Hepatocyte (in vitro differentiated cells): ENCODE data around the gene IKZF5. TPM values are rescaled to one million over a fixed set of nuclear protein-coding genes. Genes with fewer than 3 reads are reported as not detected.

ENCODE experiments used
- DNase-seq: peaks from one replicate; pipeline ENCODE4 v3.0.0-alpha.2; 2016; ENCODE audit warnings: low spot score
- H2AFZ ChIP-seq: fragments of 200-600 bp; sonication (generic); 2 replicates; pipeline ENCODE4 v1.6.0; 2016; ENCODE audit warnings: antibody characterized with exemption, mild to moderate bottlenecking
- H3K27ac ChIP-seq: fragments of 200-600 bp; sonication (generic); 2 replicates; pipeline ENCODE4 v1.5.1; 2016; ENCODE audit warnings: mild to moderate bottlenecking
- H3K27me3 ChIP-seq: fragments of 200-600 bp; sonication (generic); 2 replicates; pipeline ENCODE4 v1.6.1; 2016
- H3K36me3 ChIP-seq: fragments of 200-600 bp; sonication (generic); replicated peaks from 2 replicates; pipeline ENCODE4 v1.5.1; 2016; ENCODE audit warnings: low read depth; ENCODE audit not compliant: insufficient read depth
- H3K4me1 ChIP-seq: fragments of 200-600 bp; sonication (generic); 2 replicates; pipeline ENCODE4 v1.5.1; 2016; ENCODE audit warnings: mild to moderate bottlenecking, moderate library complexity; ENCODE audit not compliant: insufficient read depth
- H3K4me2 ChIP-seq: fragments of 200-600 bp; sonication (generic); 2 replicates; pipeline ENCODE4 v1.6.0; 2016
- H3K4me3 ChIP-seq: fragments of 200-600 bp; sonication (generic); 2 replicates; pipeline ENCODE4 v1.5.1; 2016; ENCODE audit warnings: mild to moderate bottlenecking
- H3K79me2 ChIP-seq: fragments of 200-600 bp; sonication (generic); 2 replicates; pipeline ENCODE4 v1.6.0; 2017; ENCODE audit warnings: mild to moderate bottlenecking
- H3K9me2 ChIP-seq: fragments of 200-600 bp; sonication (generic); replicated peaks from 2 replicates; pipeline ENCODE4 v1.6.0; 2017; ENCODE audit warnings: mild to moderate bottlenecking; ENCODE audit not compliant: insufficient read depth
- H3K9me3 ChIP-seq: fragments of 200-600 bp; sonication (generic); 2 replicates; pipeline ENCODE4 v1.5.1; 2016; ENCODE audit warnings: low read depth, mild to moderate bottlenecking
- H4K20me1 ChIP-seq: fragments of 200-600 bp; sonication (generic); 2 replicates; pipeline ENCODE4 v1.6.0; 2016; ENCODE audit warnings: mild to moderate bottlenecking; ENCODE audit not compliant: insufficient read depth, poor library complexity, severe bottlenecking
- CTCF ChIP-seq: fragments of 200-600 bp; sonication (generic); IDR thresholded peaks from 2 replicates; pipeline ENCODE4 v1.5.1; 2016; ENCODE audit warnings: antibody characterized with exemption, mild to moderate bottlenecking; ENCODE audit not compliant: poor library complexity
- EZH2 ChIP-seq: fragments of 200-600 bp; sonication (generic); IDR thresholded peaks from 2 replicates; pipeline ENCODE4 v1.6.1; 2016; ENCODE audit warnings: antibody characterized with exemption, mild to moderate bottlenecking, borderline replicate concordance
- EZH2phosphoT487 ChIP-seq: fragments of 200-600 bp; sonication (generic); IDR thresholded peaks from one replicate; pipeline ENCODE4 v1.6.1; 2018; ENCODE audit warnings: antibody characterized with exemption, mild to moderate bottlenecking, low read depth, moderate library complexity; ENCODE audit not compliant: unreplicated experiment, severe bottlenecking
- WGBS: methylation state at CpG from one replicate; pipeline ENCODE4 v1.1.6; 2016; ENCODE audit warnings: low lambda C conversion rate; ENCODE audit errors: missing lambda C conversion rate; 5-methylcytosine and 5-hydroxymethylcytosine counted together
- polyA plus RNA-seq: library from polyadenylated mRNA; unstranded; fragments of >200 nt; fragmentation: Nextera tagmentation; extraction: Ambion mirVana; gene quantifications from 2 replicates; pipeline ENCODE4 v1.2.1, GENCODE V29; 2016
- total RNA-seq: library from RNA; depleted of rRNA; stranded (reverse); fragments of >200 nt; gene quantifications from 2 replicates; pipeline ENCODE4 v1.2.3, GENCODE V29; 2014

Gene IKZF5
- total and polyA plus RNA-seq, 2 experiments from 2014 or later: 7.2 to 8.5 TPM

DNA sequence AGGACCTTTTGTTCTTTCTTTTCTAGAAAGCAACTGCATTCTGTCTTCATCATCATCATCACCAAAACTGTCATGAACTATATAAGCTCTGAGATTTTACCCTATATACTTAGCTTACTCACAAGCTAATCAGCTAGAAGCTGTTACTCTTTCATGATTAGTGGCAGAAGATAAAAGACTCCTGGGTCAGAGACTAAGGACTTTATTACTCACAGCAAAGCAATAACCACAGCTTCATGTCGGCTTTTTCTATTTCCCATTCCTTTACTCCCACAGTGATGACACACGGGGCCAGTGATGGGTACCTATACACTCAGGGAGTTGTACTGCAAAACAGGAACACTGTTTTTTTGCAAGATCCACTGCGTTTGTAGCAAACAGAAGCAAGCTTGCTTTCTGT lies 46.2 kb downstream of the IKZF5 start:
- H3K36me3 ChIP-seq: no peaks in the 10 kb centered on the region
- no peak overlapping the region for H3K4me2 ChIP-seq
- H3K27me3 ChIP-seq: no peaks in the 10 kb centered on the region
- no peaks in the 10 kb centered on the region for H3K9me2 ChIP-seq
- no peaks in the 10 kb centered on the region for H3K79me2 ChIP-seq
- WGBS: 76% methylated on average over 3 of the region's 3 CpGs
- H4K20me1 ChIP-seq: no peaks in the 10 kb centered on the region
- H3K4me3 ChIP-seq: no peak overlapping the region
- H3K9me3 ChIP-seq: no peaks in the 10 kb centered on the region
- no peak overlapping the region for H3K27ac ChIP-seq
- H2AFZ ChIP-seq: no peak overlapping the region
- H3K4me1 ChIP-seq: no peaks in the 10 kb centered on the region
- TF ChIP-seq EZH2phosphoT487: no peak
- no peak for TF ChIP-seq EZH2
- TF ChIP-seq CTCF: no peak
- DNase-seq: no peak

- Histone ChIP-seq H2AFZ (no peak overlapping the region), H3K9me2 (no peaks in the 10 kb centered on the region), H3K4me2 (no peak overlapping the region), H3K4me1 (peaks cover 14% of the 10 kb centered on the region), H3K9me3 (no peaks in the 10 kb centered on the region), H3K79me2 (peaks cover 9% of the 10 kb centered on the region), H4K20me1 (no peaks in the 10 kb centered on the region), H3K27me3 (no peaks in the 10 kb centered on the region), H3K4me3 (no peak overlapping the region), H3K36me3 (no peaks in the 10 kb centered on the region), H3K27ac (no peak overlapping the region)
- TF ChIP-seq EZH2 (no peak), EZH2phosphoT487 (no peak), CTCF (no peak)
- DNase-seq: no peak
- WGBS: 79% methylated on average over 5 of the region's 5 CpGs
Observed at GRCh38 chr10:122957474-122957873, 51.1 kb downstream of the IKZF5 start.

DNA sequence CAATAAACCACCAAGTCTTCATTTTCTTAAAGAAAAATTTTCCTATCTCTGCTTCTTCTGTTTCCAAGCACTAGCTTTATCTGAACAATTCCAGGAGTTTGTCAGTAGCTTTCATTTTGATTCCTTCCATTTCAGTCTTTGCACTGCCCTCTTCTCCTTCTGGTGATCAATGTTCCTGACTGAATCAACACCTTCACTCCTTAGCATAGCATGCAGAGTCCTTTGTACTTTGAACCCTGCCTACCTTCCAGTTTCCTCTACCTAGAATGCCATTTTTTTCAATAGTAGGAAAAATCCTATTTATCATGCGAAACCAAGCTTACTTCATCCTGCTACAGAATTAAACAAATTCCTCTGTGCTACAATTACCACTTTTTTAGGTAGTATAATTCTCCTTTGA lies 52.7 kb downstream of the IKZF5 start:
- H3K27ac ChIP-seq: peak overlapping the region; percentile 38
- H3K4me3 ChIP-seq: no peak overlapping the region
- DNase-seq: peak; percentile 22

More for the DNA sequence above, 52.7 kb downstream of the IKZF5 start:
- Histone ChIP-seq H3K36me3 (no peaks in the 10 kb centered on the region), H2AFZ (no peak overlapping the region), H3K9me2 (no peaks in the 10 kb centered on the region), H3K79me2 (peaks cover 15% of the 10 kb centered on the region), H3K4me2 (peak overlapping the region; percentile 44), H3K4me1 (peaks cover 14% of the 10 kb centered on the region), H3K27me3 (no peaks in the 10 kb centered on the region), H4K20me1 (no peaks in the 10 kb centered on the region), H3K9me3 (no peaks in the 10 kb centered on the region)
- TF ChIP-seq EZH2 (no peak), CTCF (no peak), EZH2phosphoT487 (no peak)
- 94% methylated on average over 1 of the region's 1 CpG for WGBS
